Muscle layer of duodenum (tissue), 2 donors: ENCODE measurements around the gene PLPPR2.
A peak's percentile ranks its signal among the peaks of the same experiment; 100 is the strongest.
"Not testable (repeated sequence)": the region's sequence is repeated elsewhere in the genome, so short reads cannot be mapped to it uniquely, and the experiment has no call there.

Experiments used
- H3K27ac ChIP-seq: one replicate; pipeline ENCODE4 v1.7.0; 2013; ENCODE audit warnings: mild to moderate bottlenecking, low read length
- H3K27me3 ChIP-seq: one replicate; pipeline ENCODE4 v1.7.0; 2013; ENCODE audit warnings: low read depth, mild to moderate bottlenecking, control low read depth, low read length
- H3K36me3 ChIP-seq, 2 donors: one replicate each; pipeline ENCODE4 v1.7.0; 2013; ENCODE audit warnings: low read length in 2 of 2, control low read depth in 1 of 2, mild to moderate bottlenecking in 1 of 2; ENCODE audit not compliant: insufficient read depth in 2 of 2, control insufficient read depth in 1 of 2
- H3K4me1 ChIP-seq, 2 donors: one replicate each; pipeline ENCODE4 v1.7.0; 2013; ENCODE audit warnings: low read length in 2 of 2, mild to moderate bottlenecking in 2 of 2, control low read depth in 1 of 2, moderate library complexity in 1 of 2; ENCODE audit not compliant: insufficient read depth in 2 of 2, control insufficient read depth in 1 of 2
- H3K4me3 ChIP-seq, 2 donors: one replicate each; pipeline ENCODE4 v1.7.0; 2013; ENCODE audit warnings: low read length in 2 of 2, low read depth in 1 of 2, mild to moderate bottlenecking in 1 of 2
- H3K9me3 ChIP-seq, 2 donors: one replicate each; pipeline ENCODE4 v1.7.0; 2013; ENCODE audit warnings: low read length in 2 of 2, control low read depth in 1 of 2, mild to moderate bottlenecking in 1 of 2; ENCODE audit not compliant: control insufficient read depth in 1 of 2
- donor health status: healthy.

Gene PLPPR2, protein sequence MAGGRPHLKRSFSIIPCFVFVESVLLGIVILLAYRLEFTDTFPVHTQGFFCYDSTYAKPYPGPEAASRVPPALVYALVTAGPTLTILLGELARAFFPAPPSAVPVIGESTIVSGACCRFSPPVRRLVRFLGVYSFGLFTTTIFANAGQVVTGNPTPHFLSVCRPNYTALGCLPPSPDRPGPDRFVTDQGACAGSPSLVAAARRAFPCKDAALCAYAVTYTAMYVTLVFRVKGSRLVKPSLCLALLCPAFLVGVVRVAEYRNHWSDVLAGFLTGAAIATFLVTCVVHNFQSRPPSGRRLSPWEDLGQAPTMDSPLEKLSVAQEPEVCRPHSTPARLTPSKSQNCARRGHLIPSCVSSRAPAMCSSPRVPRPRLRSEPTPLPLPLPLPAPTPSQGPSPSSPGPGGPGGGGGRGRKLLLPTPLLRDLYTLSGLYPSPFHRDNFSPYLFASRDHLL

DNA sequence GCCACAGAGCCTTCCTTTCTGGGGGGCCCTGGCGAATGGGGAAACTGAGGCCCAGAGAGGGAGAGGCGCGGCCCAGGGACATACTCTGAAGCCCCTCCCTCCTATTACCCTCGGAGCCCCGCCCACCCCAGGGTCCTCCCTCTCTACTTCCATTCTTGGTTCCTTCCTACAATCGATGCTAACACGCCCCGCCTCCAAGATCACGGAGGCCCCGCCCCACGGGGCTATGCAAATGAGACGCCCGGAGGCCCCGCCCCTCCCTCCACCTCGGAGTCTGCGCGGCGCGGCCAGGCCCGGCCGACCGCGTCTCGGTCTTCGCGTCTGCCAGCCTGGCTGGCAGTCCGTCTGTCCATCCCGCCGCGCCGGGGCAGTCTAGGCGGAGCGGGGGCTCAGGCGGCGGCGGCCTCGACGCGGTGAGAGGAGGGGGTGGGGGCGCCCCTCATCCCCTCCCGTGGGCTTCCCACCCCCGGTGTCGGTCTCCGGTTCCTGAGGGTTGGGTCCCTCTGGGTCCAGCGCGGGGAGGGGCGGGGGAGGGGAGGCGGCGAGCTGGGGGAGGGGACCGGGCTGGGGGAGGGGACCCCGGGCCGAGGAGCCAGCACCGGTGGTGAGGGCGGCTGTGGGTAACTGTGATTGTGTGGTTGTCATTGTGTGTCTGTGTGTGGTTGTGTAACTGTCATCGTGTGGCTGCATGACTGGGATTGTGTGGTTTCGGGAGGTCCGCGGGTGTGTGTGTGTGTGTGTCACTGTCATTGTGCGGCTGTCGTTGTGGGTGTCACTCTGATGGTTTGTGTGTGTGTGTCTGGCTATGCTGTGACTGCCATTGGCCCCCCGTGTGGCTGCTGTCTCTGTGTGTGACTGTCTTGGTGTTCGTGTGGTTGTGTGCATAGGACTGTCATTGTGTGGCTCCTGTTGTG is at the start of gene PLPPR2:
TSS of gene PLPPR2 (plus strand) at position 273 of the 914 bp plus-strand sequence. CDS start 2,242 bp downstream, outside the sequence.
- Histone ChIP-seq H3K36me3 (peaks cover 8 to 17% of the 10 kb centered on the region in 2 donors), H3K27me3 (no peaks in the 10 kb centered on the region), H3K4me1 (peaks cover 0 to 15% of the 10 kb centered on the region in 2 donors), H3K4me3 (peak within 1 kb of the TSS; percentile 73), H3K9me3 (no peaks in the 10 kb centered on the region), H3K27ac (no peak within 1 kb of the TSS)

DNA sequence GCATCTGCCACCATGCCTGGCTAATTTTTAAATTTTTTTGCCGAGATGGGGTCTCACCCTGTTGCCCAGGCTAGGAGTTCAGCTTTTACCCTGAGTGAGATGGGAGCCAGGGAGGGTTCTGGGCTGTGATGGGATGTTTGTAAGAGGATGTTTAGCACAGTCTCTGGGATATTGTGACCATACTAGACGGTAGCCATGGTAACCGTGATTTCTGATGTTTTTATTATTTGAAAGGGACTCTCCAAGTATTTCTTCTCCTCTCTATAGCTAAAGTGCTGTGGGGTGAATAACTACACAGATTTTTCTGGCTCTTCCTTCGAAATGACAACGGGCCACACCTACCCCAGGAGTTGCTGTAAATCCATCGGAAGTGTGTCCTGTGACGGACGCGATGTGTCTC is 48.9 kb upstream of the PLPPR2 start:
- Histone ChIP-seq H3K4me3 (no peak overlapping the region), H3K4me1 (no peaks in the 10 kb centered on the region), H3K9me3 (no peaks in the 10 kb centered on the region), H3K27me3 (no peaks in the 10 kb centered on the region), H3K36me3 (no peaks in the 10 kb centered on the region), H3K27ac (no peak overlapping the region)

DNA sequence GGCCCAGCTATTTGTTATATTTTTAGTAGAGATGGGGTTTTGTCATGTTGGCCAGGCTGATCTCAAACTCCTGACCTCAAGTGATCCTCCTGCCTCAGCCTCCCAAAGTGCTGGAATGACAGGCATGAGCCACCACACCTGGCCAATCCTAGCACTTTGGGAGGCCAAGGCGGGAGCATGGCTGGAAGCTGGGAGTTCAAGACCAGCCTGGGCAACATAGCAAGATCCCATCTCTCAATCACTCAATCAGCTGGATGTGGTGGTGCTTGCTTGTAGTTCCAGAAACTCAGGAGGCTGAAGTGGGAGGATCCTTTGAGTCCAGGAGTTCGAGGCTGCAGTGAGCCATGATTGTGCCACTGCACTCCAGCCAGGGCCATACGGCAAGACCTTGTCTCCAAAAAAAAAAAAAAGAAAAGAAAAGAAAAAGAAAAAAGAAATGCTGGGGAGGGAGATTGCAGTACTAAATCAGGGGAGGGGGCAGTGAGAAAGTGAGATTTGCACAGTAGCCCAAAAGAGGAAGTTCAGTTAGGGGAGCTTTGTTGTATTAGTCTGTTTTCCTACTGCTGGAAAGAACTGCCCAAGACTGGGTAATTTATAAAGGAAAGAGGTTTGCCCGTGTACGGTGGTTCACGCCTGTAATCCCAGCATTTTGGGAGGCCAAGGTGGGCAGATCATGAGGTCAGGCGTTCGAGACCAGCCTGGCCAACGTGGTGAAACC is 34.8 kb upstream of the PLPPR2 start:
- H3K4me1 ChIP-seq, result peaks cover 9 to 20% of the 10 kb centered on the region in 2 donors
- H3K4me3 ChIP-seq, H3K36me3 ChIP-seq, H3K9me3 ChIP-seq, H3K27ac ChIP-seq, H3K27me3 ChIP-seq: not testable (repeated sequence)

- H3K36me3 ChIP-seq, result peaks cover 0 to 3% of the 10 kb centered on the region in 2 donors
- peaks cover 9 to 20% of the 10 kb centered on the region in 2 donors for H3K4me1 ChIP-seq
- H3K9me3 ChIP-seq, result no peaks in the 10 kb centered on the region
- H3K4me3 ChIP-seq, result no peak overlapping the region
- no peaks in the 10 kb centered on the region for H3K27me3 ChIP-seq
- H3K27ac ChIP-seq, result no peak overlapping the region
These were observed 33.8 kb upstream of the PLPPR2 start for GRCh38 chr19:11321191-11322126.

GRCh38 chr19:11322269-11323024 is 32.8 kb upstream of the PLPPR2 start:
- H3K36me3 ChIP-seq, result peaks cover 5 to 13% of the 10 kb centered on the region in 2 donors
- H3K9me3 ChIP-seq, result no peaks in the 10 kb centered on the region
- H3K27me3 ChIP-seq, result no peaks in the 10 kb centered on the region
- peaks cover 9 to 20% of the 10 kb centered on the region in 2 donors for H3K4me1 ChIP-seq
- H3K4me3 ChIP-seq, result no peak overlapping the region
- H3K27ac ChIP-seq, result peak overlapping the region; percentile 1

DNA sequence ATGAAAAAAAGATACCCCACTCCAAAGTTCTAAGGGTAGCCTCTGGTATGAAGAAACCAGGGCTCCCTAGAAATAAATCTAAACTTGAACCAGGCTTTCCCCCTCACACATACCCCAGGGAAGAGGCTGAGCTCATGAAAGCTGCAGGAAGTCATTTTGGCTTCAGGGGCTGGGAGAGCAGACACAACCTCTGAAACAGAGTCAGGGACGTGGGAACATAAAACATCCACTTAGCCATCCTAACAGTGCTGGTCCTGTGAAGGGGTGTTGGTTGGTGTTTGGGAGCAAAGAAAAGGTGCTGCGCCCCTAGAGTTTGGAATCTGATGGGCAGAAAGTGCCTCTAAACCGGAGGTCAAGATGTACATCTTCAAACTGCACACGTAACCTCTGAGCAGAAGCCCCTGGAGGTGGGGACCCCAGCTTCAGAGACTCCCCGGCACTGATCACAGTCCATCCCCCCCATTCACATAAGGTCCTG is 31.6 kb upstream of the PLPPR2 start:
- peaks cover 9 to 20% of the 10 kb centered on the region in 2 donors for H3K4me1 ChIP-seq
- no peaks in the 10 kb centered on the region for H3K27me3 ChIP-seq
- peak overlapping the region; percentile 50 for H3K27ac ChIP-seq
- no peaks in the 10 kb centered on the region for H3K9me3 ChIP-seq
- H3K4me3 ChIP-seq, result peak overlapping the region in 1 of 2 donors; percentile 28
- peaks cover 5 to 13% of the 10 kb centered on the region in 2 donors for H3K36me3 ChIP-seq

DNA sequence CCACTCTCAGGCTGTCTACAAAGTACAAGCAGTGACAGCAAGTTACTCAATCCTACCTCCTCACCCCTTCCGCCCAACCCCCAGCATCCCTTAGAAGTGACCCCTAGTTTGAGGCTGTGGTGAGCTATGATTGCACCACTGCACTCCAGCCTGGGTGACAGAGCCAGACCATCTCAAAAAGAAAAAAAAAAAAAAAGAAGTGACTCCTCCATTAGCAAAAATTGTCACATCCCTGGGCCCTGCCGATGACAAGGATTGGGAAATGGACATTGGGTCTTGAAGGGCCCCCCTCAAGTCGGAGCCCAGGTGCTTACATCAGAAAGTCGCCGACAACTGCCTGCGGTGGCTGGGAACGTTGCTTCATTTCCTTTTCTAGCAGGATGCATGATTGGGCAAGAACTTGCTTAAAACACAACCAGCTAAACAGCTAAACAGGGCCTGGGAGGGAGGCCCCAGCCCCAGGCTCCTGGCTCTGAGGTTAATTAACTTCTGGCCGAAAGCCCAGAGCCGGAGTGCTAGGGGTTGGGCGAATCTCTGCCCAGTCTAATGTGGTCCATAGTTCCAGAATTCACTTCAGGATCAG is 31.1 kb upstream of the PLPPR2 start:
- no peaks in the 10 kb centered on the region for H3K27me3 ChIP-seq
- peak overlapping the region in 1 of 2 donors; percentile 46 for H3K4me3 ChIP-seq
- peak overlapping the region; percentile 50 for H3K27ac ChIP-seq

GRCh38 chr19:11324748-11325389 is 30.4 kb upstream of the PLPPR2 start:
- peaks cover 5 to 22% of the 10 kb centered on the region in 2 donors for H3K36me3 ChIP-seq
- H3K27me3 ChIP-seq, result no peaks in the 10 kb centered on the region
- H3K9me3 ChIP-seq, result no peaks in the 10 kb centered on the region
- H3K4me3 ChIP-seq, result peak overlapping the region in 1 of 2 donors; percentile 46
- peaks cover 9 to 20% of the 10 kb centered on the region in 2 donors for H3K4me1 ChIP-seq
- H3K27ac ChIP-seq, result peak overlapping the region; percentile 50

More for the DNA sequence above, 31.1 kb upstream of the PLPPR2 start:
- Histone ChIP-seq H3K9me3 (no peaks in the 10 kb centered on the region), H3K4me1 (peaks cover 9 to 20% of the 10 kb centered on the region in 2 donors), H3K36me3 (peaks cover 5 to 18% of the 10 kb centered on the region in 2 donors)

DNA sequence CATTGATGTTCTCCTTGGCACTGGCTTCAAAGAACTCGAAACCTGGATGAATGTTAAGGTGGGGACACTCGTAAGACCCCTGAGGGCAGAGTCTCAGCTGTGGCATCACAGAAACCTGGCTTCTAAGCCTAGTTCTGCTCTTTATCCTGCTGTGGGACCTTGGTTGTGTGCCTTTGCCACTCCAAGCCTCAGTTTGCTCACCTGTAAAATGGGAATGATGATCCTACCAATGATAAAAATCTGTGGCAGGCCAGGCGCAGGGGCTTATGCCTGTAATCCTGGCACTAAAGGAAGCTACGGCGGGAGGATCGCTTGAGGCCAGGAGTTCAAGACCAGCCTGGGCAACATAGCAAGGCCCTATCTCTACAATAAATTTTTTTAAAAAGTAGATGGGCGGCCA is 29.7 kb upstream of the PLPPR2 start:
- Histone ChIP-seq H3K4me3 (no peak overlapping the region), H3K4me1 (peaks cover 9 to 20% of the 10 kb centered on the region in 2 donors), H3K27me3 (no peaks in the 10 kb centered on the region), H3K27ac (no peak overlapping the region), H3K36me3 (peaks cover 5 to 27% of the 10 kb centered on the region in 2 donors), H3K9me3 (no peaks in the 10 kb centered on the region)
